Measurements from ENCODE around the gene MLC1. TPM values are rescaled to one million over a fixed set of nuclear protein-coding genes. Genes with fewer than 3 reads are reported as not detected.

MLC1 gene
- total RNA-seq, 1 donor from 2014 or later: not detected

DNA sequence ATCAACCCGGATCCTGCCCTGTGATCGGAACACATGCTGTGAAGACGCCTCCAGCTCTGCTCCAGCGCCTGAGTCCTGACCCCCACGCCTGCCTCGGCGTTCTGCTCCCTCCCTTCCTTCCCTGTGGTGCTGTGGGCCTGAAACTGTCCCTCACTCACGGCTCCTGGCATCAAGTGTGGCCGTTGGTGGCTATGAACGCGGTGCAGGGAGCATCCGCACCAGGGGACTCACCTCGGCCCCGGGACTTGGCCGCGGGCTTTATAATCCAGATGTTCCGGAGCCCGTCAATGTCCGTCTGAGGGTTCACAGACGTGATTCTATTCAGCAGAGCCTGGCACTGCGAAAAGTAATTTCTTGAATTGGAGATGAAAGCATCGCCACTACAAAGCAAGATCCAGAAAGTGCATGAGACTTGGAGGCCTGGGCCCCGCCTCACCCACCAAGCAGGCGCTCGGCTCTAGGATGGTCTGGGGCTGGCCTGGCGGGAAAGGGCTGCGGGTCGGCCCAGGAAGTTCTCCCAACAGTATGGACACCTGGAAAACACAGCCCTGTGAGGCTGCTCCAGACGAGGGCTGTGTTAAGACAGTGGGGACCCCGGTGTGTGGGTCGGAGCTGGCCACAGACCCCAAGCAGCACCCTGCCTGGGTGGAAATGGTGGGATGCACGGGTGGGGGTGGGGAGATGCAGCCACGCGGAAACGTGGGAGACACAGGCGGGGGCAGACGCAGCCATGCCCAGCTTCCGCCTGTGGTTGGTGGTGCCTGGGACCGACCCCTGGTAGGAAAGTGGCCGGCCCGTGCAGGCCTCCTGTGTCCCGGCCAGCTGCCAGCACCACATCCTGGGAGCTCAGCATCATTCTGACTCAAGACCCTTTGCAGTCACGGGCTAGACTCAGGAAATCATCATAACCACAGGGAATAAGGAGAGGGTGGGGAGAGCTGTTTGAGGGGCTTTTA is 50.8 kb downstream of the MLC1 start:
- DNase-seq: peak; percentile 40

DNA sequence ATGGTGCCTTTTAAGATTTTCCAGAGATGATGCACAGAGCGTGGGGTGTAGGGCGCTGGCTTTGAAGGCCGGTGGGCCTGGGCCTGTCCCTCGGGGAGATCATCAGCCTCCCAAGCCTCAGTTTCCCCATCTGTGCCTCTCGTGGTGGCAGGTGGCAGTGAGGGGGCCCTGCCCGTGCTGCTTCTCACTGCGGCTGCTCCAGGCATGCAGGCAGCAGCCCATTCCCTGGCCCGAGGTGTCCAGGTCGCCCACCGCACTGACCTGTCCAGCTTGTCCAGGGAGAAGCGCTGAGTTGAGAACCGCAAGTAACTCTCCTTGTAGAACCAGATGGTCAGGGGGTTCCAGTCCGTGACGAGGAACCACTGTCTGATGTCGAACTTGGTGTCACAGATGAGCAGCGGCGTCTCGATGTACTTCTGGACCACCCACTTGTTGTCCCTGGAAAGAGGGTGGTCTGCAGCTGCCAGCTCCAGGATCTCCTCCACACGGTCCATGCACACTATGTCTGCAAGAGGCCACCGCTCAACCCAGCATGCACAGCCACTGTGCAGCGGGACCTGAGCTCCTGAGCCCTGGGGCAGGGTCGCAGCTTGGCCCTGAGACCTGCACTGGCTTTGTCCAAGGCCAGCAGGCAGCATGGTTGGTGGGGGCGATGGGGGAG is 52.2 kb downstream of the MLC1 start:
- no peak for DNase-seq

- DNase-seq: no peak
Observed at GRCh38 chr22:50032109-50032871, 52.9 kb downstream of the MLC1 start.

- no peak for DNase-seq
Observed at GRCh38 chr22:50031189-50032091, 53.8 kb downstream of the MLC1 start.

- peak; percentile 85 for DNase-seq
Observed at GRCh38 chr22:50030297-50031188, 54.7 kb downstream of the MLC1 start.

GRCh38 chr22:50027639-50028537 is 57.3 kb downstream of the MLC1 start:
- DNase-seq: peak; percentile 6

GRCh38 chr22:50025993-50026392 is 59.2 kb downstream of the MLC1 start:
- DNase-seq: no peak

DNA sequence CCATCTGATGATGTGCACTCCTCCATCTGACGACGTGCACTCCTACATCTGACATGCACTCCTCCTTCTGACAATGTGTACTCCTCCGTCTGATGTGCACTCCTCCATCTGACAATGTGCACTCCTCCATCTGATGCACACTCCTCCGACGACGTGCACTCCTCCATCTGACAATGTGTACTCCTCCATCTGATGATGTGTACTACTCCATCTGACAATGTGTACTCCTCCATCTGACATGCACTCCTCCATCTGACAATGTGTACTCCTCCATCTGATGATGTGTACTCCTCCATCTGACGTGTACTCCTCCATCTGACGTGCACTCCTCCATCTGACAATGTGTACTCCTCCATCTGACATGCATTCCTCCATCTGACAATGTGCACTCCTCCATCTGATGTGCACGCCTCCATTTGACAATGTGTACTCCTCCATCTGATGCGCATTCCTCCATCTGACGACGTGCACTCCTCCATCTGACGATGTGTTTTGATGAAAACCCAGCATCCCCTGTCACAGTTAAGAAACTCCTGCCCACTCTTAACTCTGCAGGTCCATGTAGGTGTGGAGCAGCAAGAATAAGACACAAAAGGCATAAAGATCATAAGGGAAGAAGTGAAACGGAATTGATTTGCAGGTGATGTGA is 62.9 kb downstream of the MLC1 start:
- DNase-seq: no peak

DNA sequence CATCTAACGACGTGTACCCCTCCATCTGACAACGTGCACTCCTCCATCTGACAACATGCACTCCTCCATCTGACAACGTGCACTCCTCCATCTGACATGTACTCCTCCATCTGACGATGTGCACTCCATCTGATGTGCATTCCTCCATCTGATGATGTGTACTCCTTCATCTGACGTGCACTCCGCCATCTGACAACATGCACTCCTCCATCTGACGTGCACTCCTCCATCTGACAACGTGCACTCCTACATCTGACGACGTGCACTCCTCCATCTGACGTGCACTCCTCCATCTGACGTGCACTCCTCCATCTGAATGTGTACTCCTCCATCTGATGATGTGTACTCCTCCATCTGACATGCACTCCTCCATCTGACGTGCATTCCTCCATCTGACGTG is 64.6 kb downstream of the MLC1 start:
- DNase-seq: no peak

GRCh38 chr22:50019316-50019715 is 65.9 kb downstream of the MLC1 start:
- DNase-seq: no peak

GRCh38 chr22:50018608-50019285 is 66.5 kb downstream of the MLC1 start:
- DNase-seq: no peak

GRCh38 chr22:50017701-50018224 is 67.5 kb downstream of the MLC1 start:
- DNase-seq: no peak

- no peak for DNase-seq
Observed at GRCh38 chr22:50016988-50017700, 68.1 kb downstream of the MLC1 start.

DNA sequence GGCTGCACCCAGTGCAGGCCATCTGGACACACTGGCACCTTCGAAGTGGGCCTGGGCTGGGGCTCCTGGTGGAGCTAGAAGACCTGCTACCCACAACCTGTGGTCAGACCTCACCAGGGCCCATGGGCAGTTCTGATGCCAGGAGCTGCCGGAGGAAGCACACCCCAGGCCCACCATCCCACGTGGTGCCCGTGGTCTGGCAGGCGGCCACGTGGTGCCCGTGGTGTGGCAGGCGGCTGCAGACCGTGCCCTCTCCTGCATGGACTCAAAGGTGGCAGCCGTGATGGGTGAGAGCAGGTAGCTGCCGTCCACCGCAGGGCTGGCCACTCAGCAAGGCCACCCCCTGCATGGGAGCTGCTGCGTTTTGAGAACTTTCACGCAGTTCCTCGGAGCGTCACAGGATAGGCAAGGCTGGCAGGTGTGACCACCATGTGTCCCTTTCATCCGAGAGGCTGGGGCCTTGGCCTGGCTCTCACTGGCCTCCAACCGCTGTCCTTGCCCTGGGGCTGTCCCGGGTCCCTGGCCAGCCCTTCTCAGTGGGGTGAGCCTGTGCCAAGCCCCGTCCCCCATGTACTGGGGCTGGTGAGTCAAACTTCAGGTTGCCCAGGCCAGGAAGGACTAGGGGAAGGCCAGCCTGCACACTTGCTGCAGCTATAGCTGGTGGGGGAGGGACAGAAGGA is 68.8 kb downstream of the MLC1 start:
- no peak for DNase-seq

- DNase-seq: no peak
Observed at GRCh38 chr22:50015451-50016307, 69.5 kb downstream of the MLC1 start.
